ENCODE data around the gene RGS2. TPM values are rescaled to one million over a fixed set of nuclear protein-coding genes. Genes with fewer than 3 reads are reported as not detected.

RGS2 gene
- total RNA-seq, 2 donors from 2014 or later: 33.1 to 89.7 TPM

- peak in 1 of 2 donors; percentile 60 for ATAC-seq
Measured at GRCh38 chr1:192793983-192794767, 14.7 kb upstream of the RGS2 start.

GRCh38 chr1:192794768-192795035, 14.1 kb upstream of the RGS2 start:
- intact Hi-C loops (cut with DNase I): no loop called here
- no peak for ATAC-seq
- no peak for DNase-seq

More at GRCh38 chr1:192793983-192794767, 14.7 kb upstream of the RGS2 start:
- intact Hi-C loops (cut with DNase I): no loop called here
- DNase-seq: no peak

- DNase-seq (no peak), ATAC-seq (no peak)
- intact Hi-C loops (cut with DNase I): no loop called here
Measured at GRCh38 chr1:192795916-192796618, 12.8 kb upstream of the RGS2 start.

GRCh38 chr1:192797143-192797542, 11.7 kb upstream of the RGS2 start:
- intact Hi-C loops (cut with DNase I): no loop called here
- no peak for DNase-seq

GRCh38 chr1:192797891-192798290, 10.9 kb upstream of the RGS2 start:
- intact Hi-C loops (cut with DNase I): no loop called here
- DNase-seq: no peak
- ATAC-seq: peak in 1 of 2 donors; percentile 27

More at GRCh38 chr1:192797143-192797542, 11.7 kb upstream of the RGS2 start:
- ATAC-seq: no peak

GRCh38 chr1:192801451-192801850, 7.4 kb upstream of the RGS2 start:
- no peak for DNase-seq
- intact Hi-C loops (cut with DNase I): loop anchor here in 1 of 2 donors (10.0 kb wide), 1 partner anchor 197 kb away; no protein-coding TSS in a partner anchor
- ATAC-seq: peak in 1 of 2 donors; percentile 37

GRCh38 chr1:192802406-192802805, 6.4 kb upstream of the RGS2 start:
- intact Hi-C loops (cut with DNase I): loop anchor here in 1 of 2 donors (10.0 kb wide), 1 partner anchor 198 kb away; no protein-coding TSS in a partner anchor
- DNase-seq (no peak), ATAC-seq (no peak)

- intact Hi-C loops (cut with DNase I): loop anchor here in 1 of 2 donors (10.0 kb wide), 1 partner anchor 199 kb away; no protein-coding TSS in a partner anchor
- DNase-seq: no peak
- no peak for ATAC-seq
Measured at GRCh38 chr1:192803501-192803900, 5.3 kb upstream of the RGS2 start.

- DNase-seq (no peak), ATAC-seq (no peak)
- intact Hi-C loops (cut with DNase I): loop anchor here in 1 of 2 donors (5.0 to 10.0 kb wide), 2 partner anchors 201 to 211 kb away; no protein-coding TSS in a partner anchor
Measured at GRCh38 chr1:192805832-192806323, 3.0 kb upstream of the RGS2 start.

- DNase-seq (no peak), ATAC-seq (peak in 1 of 2 donors; percentile 14)
- intact Hi-C loops (cut with DNase I): loop anchor here in 1 of 2 donors (5.0 to 10.0 kb wide), 2 partner anchors 203 to 210 kb away; no protein-coding TSS in a partner anchor
Measured at GRCh38 chr1:192807211-192808162, 1.4 kb upstream of the RGS2 start.

- DNase-seq (no peak), ATAC-seq (no peak)
- intact Hi-C loops (cut with DNase I): loop anchor here in 1 of 2 donors (5.0 to 10.0 kb wide), 2 partner anchors 203 to 209 kb away; no protein-coding TSS in a partner anchor
Measured at GRCh38 chr1:192808163-192808517, 699 bp upstream of the RGS2 start.

GRCh38 chr1:192809307-192810252, 741 bp downstream of the RGS2 start:
- ATAC-seq: peak; percentile 13 to 24
- intact Hi-C loops (cut with DNase I): loop anchor here in 1 of 2 donors (5.0 to 10.0 kb wide), 3 partner anchors 205 to 315 kb away; partner anchors contain the start of gene CDC73
- peak; percentile 43 for DNase-seq

- no peak for ATAC-seq
- peak; percentile 27 for DNase-seq
- intact Hi-C loops (cut with DNase I): loop anchor here in 1 of 2 donors (10.0 kb wide), 1 partner anchor 314 kb away; the partner anchor contains the start of gene CDC73
Measured at GRCh38 chr1:192810253-192810880, 1.5 kb downstream of the RGS2 start.

GRCh38 chr1:192811006-192811405, 2.2 kb downstream of the RGS2 start:
- intact Hi-C loops (cut with DNase I): loop anchor here in 1 of 2 donors (10.0 kb wide), 1 partner anchor 314 kb away; the partner anchor contains the start of gene CDC73
- ATAC-seq: no peak
- no peak for DNase-seq

GRCh38 chr1:192811594-192812239, 2.9 kb downstream of the RGS2 start:
- DNase-seq: no peak

More at GRCh38 chr1:192811594-192812239, 2.9 kb downstream of the RGS2 start:
- intact Hi-C loops (cut with DNase I): loop anchor here in 1 of 2 donors (10.0 kb wide), 1 partner anchor 313 kb away; the partner anchor contains the start of gene CDC73
- ATAC-seq: no peak

All from left cardiac atrium (tissue), 4 donors.